H7 (cell line): ENCODE results near the gene SDC3. TPM values are rescaled to one million over a fixed set of nuclear protein-coding genes. Genes with fewer than 3 reads are reported as not detected.

Experiments
- DNase-seq: peaks from one replicate; pipeline ENCODE4 v3.0.0; 2012
- H3K27me3 ChIP-seq: 2 replicates; pipeline ENCODE4 v1.6.0; 2011; ENCODE audit warnings: mild to moderate bottlenecking, low read length; ENCODE audit not compliant: control insufficient read depth, insufficient read depth
- H3K36me3 ChIP-seq: replicated peaks from 2 replicates; pipeline ENCODE4 v1.5.1; 2011; ENCODE audit warnings: low read length; ENCODE audit not compliant: control insufficient read depth, insufficient read depth
- H3K4me3 ChIP-seq: 2 replicates; pipeline ENCODE4 v1.5.1; 2011; ENCODE audit warnings: low read depth, mild to moderate bottlenecking, control low read depth, low read length, moderate library complexity; ENCODE audit not compliant: insufficient read depth
- total RNA-seq: library from RNA; depleted of rRNA; stranded (reverse); fragments of >200 nt; shearing (Covaris generic); gene quantifications from 2 replicates; pipeline ENCODE4 v1.2.3, GENCODE V29; 2014

Gene SDC3
- total RNA-seq, 1 experiment from 2014 or later = 38.0 TPM

GRCh38 chr1:30882678-30883388 is 25.7 kb downstream of the SDC3 start:
- Histone ChIP-seq H3K27me3 (no peaks in the 10 kb centered on the region), H3K4me3 (no peak overlapping the region), H3K36me3 (no peaks in the 10 kb centered on the region)
- no peak for DNase-seq

- DNase-seq = no peak
- no peaks in the 10 kb centered on the region for H3K27me3 ChIP-seq
- H3K4me3 ChIP-seq = no peak overlapping the region
- no peaks in the 10 kb centered on the region for H3K36me3 ChIP-seq
Observed at GRCh38 chr1:30881319-30882181, 27.0 kb downstream of the SDC3 start.

- Histone ChIP-seq H3K36me3 (no peaks in the 10 kb centered on the region), H3K27me3 (no peaks in the 10 kb centered on the region)
- no peak for DNase-seq
Observed at GRCh38 chr1:30880678-30881318, 27.8 kb downstream of the SDC3 start.

GRCh38 chr1:30879940-30880677 is 28.4 kb downstream of the SDC3 start:
- DNase-seq = peak; percentile 90
- Histone ChIP-seq H3K27me3 (no peaks in the 10 kb centered on the region), H3K36me3 (no peaks in the 10 kb centered on the region), H3K4me3 (no peak overlapping the region)

More at GRCh38 chr1:30880678-30881318, 27.8 kb downstream of the SDC3 start:
- H3K4me3 ChIP-seq = no peak overlapping the region

GRCh38 chr1:30879126-30879786 is 29.3 kb downstream of the SDC3 start:
- H3K36me3 ChIP-seq = no peaks in the 10 kb centered on the region; the same call in 1 of the 2 replicates
- DNase-seq = no peak
- no peak overlapping the region for H3K4me3 ChIP-seq
- H3K27me3 ChIP-seq = no peaks in the 10 kb centered on the region

GRCh38 chr1:30878559-30878958 is 30.0 kb downstream of the SDC3 start:
- H3K27me3 ChIP-seq = no peaks in the 10 kb centered on the region
- H3K4me3 ChIP-seq = no peak overlapping the region
- no peak for DNase-seq
- H3K36me3 ChIP-seq = no peaks in the 10 kb centered on the region; the same call in 1 of the 2 replicates

- no peak for DNase-seq
- H3K4me3 ChIP-seq = no peak overlapping the region
Observed at GRCh38 chr1:30878016-30878415, 30.5 kb downstream of the SDC3 start.

GRCh38 chr1:30877205-30877912 is 31.2 kb downstream of the SDC3 start:
- no peak for DNase-seq
- H3K4me3 ChIP-seq = no peak overlapping the region
- H3K27me3 ChIP-seq = no peaks in the 10 kb centered on the region
- H3K36me3 ChIP-seq = no peaks in the 10 kb centered on the region; the same call in 1 of the 2 replicates

More at GRCh38 chr1:30878016-30878415, 30.5 kb downstream of the SDC3 start:
- no peaks in the 10 kb centered on the region; the same call in 1 of the 2 replicates for H3K36me3 ChIP-seq
- no peaks in the 10 kb centered on the region for H3K27me3 ChIP-seq

GRCh38 chr1:30876451-30877204 is 31.9 kb downstream of the SDC3 start:
- Histone ChIP-seq H3K4me3 (no peak overlapping the region), H3K36me3 (no peaks in the 10 kb centered on the region; the same call in 1 of the 2 replicates), H3K27me3 (no peaks in the 10 kb centered on the region)
- peak; percentile 76 for DNase-seq

GRCh38 chr1:30875916-30876315 is 32.6 kb downstream of the SDC3 start:
- Histone ChIP-seq H3K36me3 (no peaks in the 10 kb centered on the region; the same call in 1 of the 2 replicates), H3K27me3 (no peaks in the 10 kb centered on the region), H3K4me3 (no peak overlapping the region)
- DNase-seq = no peak

- Histone ChIP-seq H3K36me3 (no peaks in the 10 kb centered on the region; the same call in 1 of the 2 replicates), H3K27me3 (no peaks in the 10 kb centered on the region), H3K4me3 (no peak overlapping the region)
- no peak for DNase-seq
Observed at GRCh38 chr1:30875197-30875596, 33.4 kb downstream of the SDC3 start.

GRCh38 chr1:30874176-30874575 is 34.4 kb downstream of the SDC3 start:
- H3K27me3 ChIP-seq = no peaks in the 10 kb centered on the region
- no peaks in the 10 kb centered on the region; the same call in 1 of the 2 replicates for H3K36me3 ChIP-seq
- no peak for DNase-seq
- H3K4me3 ChIP-seq = no peak overlapping the region

GRCh38 chr1:30872948-30873263 is 35.7 kb downstream of the SDC3 start:
- Histone ChIP-seq H3K27me3 (no peaks in the 10 kb centered on the region), H3K36me3 (no peaks in the 10 kb centered on the region; the same call in 1 of the 2 replicates), H3K4me3 (no peak overlapping the region)
- DNase-seq = no peak
